RCC 7860 (cell line): Measurements from ENCODE around the gene TRAF3.
A peak's percentile ranks its signal among the peaks of the same experiment; 100 is the strongest.
"Not testable (repeated sequence)": the region's sequence is repeated elsewhere in the genome, so short reads cannot be mapped to it uniquely, and the experiment has no call there.

ENCODE experiments used
- DNase-seq: peaks from one replicate; pipeline ENCODE4 v3.0.0-alpha.2; 2015; ENCODE audit warnings: low spot score
- FAIRE-seq: peaks from 2 replicates; lab custom pipeline; 2012; peaks lifted over from hg19 to GRCh38; lab: Jason Lieb, UNC

TRAF3 gene

DNA sequence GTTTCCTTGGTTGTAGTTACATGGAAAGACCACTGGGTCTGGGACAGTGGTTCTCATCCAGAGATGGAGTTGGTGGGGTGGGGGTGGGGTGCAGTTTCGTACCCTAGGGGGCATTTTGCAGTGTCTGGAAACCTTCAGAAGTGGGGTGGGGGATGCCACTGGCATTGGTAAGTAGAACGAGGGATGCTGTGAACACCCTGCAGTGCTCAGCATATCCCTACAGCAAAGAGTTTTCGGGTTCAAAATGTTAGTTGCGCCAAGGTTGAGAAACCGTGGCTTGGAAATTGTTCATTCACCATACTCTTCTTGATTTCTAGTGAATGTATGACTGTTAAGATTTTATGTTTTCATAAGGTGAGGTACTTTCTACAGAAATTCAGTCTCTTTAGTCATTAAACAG lies 28.7 kb downstream of the TRAF3 start:
- FAIRE-seq, result no peak

DNA sequence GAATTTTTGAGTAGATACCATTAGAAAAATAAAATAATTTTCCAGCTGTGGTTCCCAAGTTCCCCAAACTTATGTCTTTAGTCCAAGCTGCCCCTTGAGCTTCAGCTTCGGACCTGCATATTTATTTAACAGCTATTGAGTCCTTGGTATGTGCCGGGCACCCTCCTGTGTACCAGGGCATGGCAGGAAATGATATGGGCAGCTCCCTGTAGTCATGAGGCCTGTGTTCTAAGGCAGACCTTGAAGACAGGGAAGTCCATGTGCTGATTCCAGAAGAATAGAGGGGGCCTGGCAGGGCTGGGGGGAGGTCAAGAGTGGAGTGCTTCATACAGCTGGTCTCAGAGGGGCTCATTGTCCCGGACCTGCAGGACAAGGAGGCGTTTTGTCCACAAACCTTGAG lies 29.2 kb downstream of the TRAF3 start:
- DNase-seq (no peak), FAIRE-seq (no peak)

More for the DNA sequence above, 28.7 kb downstream of the TRAF3 start:
- DNase-seq, result no peak

DNA sequence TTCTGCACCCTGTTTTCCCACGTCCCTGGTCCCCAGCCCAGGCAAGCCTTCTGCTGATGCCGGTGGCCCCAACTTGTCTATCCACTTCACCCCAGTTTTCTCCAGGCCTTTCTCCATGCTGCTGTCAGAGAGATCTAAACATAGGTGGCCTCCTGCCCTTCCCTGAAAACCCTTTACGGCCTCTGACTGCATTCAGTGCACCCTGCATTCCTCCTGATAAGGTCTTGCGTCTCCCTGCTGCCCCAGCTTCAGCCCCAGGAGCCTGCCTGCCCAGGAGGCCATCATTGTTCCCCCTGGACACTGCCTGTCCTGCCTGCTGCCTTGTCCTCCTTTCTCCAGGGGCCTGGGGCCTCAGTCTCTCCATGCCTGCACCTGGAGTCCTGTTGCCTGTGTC lies 29.8 kb downstream of the TRAF3 start:
- DNase-seq (no peak), FAIRE-seq (no peak)

DNA sequence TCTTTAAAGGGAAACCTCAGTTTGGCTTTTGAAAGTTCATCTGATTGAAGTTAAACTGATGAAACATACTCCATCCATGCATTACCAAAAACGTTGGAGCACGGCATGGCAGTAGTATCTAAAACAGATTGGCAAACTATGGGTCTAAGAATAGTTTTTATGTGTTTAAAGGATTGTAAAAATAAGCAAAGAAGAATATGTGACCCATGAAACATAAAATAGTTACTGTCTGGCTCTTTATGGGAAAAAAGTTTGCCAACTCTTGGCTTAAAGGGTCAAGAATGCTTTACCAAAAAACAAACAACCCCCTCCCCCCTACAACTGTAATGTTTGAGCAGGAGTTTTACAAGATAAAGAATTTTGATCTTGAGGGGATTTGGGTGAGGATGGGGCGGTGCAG lies 32.6 kb downstream of the TRAF3 start:
- no peak for DNase-seq
- FAIRE-seq, result no peak

DNA sequence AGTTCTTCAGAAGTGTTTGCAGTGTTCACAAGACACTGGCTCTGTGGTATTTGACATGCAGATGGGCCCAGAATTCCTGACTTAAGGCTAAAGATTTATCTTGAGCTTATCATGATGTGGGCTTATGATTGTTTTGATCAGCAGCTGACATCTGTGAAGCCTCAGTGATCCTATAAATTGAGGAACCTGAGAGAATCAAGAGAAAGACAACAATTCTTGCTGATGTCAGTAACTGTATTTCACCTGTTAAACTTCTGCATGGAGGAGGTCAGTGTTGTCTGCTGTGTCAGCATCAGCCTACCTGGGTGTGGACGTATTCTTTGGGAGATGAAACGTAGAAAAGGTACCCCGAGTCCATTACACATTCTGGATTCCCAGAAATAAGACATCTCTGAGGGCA lies 33.3 kb downstream of the TRAF3 start:
- DNase-seq (no peak), FAIRE-seq (no peak)

DNA sequence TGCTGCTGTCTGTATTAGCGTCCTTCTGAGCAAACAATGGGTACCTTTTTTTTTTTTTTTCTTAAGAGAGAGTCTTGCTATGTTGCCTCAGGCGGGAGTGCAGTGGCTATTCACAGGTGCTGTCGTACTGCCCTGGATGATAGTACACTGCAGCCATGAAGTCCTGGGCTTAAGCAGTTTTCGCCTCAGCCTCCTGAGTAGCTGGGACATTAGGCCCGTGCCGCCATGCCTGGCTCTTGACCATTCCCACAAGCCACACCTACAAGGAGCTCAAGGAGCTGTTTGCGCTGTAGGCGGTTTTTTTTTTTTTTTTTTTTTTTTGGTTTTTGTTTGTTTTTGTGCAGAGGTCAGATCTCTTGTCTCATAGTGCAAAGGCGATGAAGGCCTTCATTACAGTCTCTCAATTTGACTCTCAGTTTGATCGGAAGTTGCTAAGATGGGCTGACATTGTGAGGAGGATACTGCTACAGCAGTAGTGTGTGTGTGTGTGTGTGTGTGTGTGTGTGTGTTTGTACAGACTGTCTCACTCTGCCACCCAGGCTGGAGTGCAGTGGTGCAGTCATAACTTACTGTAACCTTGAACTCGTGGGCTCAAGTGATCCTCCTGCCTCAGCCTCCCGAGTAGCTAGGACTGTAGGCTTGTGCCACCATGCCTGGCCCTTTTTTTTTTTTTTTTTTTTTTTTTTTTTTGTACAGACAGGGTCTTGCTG lies 34.2 kb downstream of the TRAF3 start:
- DNase-seq (no peak), FAIRE-seq (no peak)

DNA sequence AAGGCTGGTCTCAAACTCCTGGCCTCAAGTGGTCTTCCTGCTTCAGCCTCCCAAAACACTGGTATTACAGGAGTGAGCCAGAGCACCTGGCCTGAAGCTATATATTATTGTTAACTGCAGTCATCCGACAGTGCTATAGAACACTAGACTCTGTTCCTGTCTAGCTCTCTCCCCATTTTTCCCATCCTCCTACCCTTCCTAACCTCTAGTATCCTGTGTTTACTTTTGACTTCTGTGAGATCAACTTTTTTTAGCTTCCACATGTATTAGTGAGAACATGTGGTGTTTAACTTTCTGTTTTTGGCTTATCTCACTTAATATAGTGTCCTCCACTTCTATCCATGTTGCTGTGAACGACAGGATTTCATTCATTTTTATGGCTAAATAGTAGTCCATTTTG lies 34.7 kb downstream of the TRAF3 start:
- DNase-seq (no peak), FAIRE-seq (no peak)

DNA sequence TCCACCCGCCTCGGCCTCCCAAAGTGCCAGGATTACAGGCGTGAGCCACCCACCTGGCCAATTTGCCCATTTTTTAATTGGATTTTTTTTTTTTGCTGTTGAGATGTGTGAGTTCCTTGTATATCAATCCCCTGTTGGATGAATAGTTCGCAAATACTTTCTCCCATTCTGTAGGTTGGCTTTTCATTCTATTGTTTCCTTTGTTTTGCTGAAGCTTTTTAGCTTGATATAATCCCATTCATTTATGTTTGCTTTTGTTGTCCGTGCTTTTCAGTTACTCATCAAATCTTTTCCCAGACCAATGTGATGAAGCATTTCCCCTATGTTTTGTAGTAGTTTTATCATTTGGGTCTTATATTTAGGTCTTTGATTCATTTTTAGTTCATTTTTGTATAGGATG lies 36.4 kb downstream of the TRAF3 start:
- DNase-seq (no peak), FAIRE-seq (no peak)

DNA sequence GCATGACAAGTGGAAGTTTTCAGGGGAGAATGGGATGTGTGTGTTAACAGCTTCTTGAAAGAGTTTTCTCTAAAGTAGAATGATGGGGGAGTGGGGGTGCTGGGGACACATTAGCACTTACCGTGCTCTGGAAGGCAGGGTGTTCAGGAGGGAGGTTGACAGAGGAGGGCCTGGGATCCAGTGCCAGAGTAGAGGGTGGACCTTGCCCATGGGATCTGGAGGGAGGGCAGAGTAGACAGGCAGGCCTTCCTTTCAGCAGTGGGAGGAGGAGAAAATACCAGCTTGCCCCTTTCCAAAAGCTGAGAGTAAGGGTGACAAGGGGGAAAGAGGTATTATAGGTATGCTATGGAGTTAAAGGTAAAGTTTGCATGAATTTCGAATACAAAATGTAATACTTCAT lies 40.1 kb downstream of the TRAF3 start:
- DNase-seq (no peak), FAIRE-seq (no peak)

DNA sequence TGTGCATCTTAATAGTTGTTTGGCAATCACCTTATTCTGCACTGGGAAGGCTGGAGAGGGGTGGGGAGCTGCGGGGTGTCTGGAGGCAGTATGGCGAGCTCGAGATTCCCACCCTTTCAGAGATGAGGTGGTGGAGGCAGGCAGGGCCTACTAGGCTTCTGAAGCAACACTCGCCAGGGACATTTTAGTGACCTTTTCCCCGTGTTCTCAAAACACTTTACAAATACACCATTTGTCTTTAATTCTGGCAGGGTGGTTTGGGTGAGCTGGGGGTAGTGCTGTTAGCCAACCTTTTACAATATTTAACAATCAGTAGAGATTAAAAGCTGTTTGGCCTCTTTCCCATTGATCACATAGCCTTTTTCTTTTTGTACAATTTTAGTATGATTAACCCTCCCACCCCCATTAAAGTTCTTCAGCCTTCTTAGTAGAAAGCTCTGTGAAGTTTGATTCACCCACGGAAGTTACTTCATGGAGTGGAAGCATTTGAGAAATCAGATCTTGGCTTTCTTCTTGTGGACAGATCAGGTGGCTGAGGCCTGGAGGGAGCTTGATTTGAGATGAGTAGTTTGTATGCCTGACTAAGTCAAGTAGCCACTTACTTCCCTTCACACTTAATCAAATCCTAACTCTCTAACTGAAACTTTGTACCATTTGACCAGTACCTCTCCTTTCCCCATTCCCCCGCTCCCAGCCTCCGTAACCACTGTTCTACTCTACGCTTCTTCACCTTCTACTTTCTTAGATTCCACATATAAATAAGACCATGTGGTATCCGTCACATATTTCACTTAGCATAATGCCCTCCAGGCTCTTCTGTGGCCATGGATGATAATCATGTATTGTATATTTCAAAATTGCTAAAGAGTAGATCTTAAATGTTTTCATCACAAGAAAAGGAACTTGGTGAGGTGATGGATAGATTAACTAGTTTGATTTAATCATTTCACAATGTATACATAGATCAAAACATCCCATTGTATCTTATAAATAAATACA lies 41.0 kb downstream of the TRAF3 start:
- DNase-seq (no peak), FAIRE-seq (no peak)

DNA sequence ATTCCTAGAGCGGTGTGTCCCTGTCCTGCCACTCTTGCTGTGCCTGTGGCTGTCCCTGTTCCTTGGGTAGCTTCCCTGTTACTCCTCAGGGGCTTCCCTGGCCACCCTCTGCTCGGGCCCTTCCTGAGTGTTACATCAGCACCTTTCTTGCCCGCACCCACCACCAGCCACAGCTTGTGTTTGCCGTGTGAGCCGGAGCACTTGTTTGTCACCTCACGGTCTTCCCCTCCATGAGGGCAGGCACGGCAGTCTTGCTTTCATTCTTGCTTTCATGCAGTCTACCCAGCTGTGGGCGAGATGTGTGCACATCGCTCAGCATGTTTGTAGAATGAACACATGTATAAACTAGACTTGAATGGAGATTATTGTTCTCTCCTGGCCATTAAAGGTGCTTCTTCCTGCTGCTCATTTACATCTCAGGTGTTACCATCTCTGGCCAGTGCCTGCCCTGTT lies 42.0 kb downstream of the TRAF3 start:
- no peak for DNase-seq
- FAIRE-seq, result no peak

DNA sequence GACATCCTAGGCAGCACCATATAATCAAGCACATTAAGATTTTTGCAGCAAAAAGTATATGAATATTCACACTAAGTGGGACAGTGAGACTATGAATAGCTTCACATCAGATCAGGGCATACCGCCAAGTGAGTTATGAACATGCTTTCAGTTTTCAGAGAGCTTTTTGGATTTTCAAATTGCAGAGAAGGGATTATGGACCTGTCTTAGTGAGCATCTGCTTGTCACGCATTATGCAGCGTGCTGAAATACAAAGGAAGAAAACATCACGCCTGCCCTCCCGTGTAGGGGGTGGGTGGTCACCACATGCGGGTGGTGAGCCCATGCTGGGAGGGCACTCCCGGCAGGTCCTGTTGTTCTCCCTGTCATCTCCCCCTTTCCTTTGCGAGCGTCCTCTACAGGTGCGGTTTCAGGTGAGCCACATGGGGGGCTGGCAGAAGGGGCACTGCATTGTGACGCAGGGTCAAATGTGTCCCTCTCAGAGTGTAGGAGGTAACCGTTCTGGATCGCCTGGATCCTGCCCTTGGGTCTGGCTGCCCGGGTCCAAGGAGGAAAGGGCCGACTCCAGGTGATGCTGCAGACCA lies 42.6 kb downstream of the TRAF3 start:
- no peak for FAIRE-seq

DNA sequence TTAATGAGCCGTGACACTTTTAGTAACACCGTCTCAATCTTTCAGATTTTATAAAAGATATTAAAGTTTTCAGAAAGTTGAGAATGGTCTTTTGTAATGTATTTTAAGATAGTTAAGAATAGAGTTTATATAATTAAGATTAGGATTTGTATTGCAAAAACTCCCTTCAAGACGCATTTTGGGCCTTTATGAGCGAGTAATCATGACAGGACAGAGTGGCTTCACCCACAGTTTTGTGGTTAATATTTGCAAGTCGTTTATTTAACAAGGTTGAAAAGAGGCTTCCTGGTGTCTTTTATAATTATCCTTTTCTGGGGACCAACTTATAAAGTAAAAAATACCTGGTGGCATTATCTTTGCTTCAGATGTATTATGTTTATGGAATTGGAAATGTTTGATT lies 44.0 kb downstream of the TRAF3 start:
- DNase-seq (no peak), FAIRE-seq (peak; percentile 15)

More for the DNA sequence above, 42.6 kb downstream of the TRAF3 start:
- no peak for DNase-seq

DNA sequence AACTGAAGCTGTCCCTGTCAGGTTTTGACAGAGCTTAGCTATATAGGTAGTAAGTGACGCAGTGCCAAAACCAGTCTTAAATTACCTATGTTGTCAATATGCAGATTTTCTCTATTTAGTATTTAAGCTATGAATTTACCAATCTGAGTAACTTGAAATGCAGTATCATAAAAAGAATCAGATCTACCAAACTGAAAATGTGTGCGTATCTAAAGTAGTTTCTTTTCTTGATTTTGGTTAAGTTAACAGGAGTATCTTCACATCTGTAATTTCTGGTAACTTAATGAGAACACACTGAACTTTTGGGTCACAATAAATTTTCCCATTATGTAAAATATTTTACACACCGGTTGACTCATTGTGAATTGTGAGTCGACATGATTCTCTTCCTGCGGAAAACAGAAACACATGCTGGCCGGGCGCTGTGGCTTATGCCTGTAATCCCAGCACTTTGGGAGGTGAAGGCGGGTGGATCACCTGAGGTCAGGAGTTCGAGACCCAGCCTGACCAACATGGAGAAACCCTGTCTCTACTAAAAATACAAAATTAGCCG lies 45.1 kb downstream of the TRAF3 start:
- no peak for FAIRE-seq
- no peak for DNase-seq

DNA sequence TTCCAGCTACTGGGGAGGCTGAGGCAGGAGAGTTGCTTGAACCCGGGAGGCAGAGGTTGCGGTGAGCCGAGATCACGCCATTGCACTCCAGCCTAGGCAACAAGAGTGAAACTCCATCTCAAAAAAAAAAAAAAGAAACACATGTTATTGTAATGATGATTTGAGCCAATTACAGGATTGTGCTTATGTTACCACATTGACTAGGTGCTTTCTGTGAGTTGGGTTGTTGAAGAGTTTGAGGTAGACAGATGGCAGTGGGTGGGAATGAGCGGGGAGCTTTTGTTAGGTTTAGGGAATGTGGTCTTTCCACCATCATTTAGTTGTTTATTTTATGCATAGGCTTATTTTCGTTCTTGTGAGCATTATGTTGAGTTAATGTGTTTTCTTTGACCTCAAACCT lies 45.6 kb downstream of the TRAF3 start:
- not testable (repeated sequence) for FAIRE-seq, DNase-seq

DNA sequence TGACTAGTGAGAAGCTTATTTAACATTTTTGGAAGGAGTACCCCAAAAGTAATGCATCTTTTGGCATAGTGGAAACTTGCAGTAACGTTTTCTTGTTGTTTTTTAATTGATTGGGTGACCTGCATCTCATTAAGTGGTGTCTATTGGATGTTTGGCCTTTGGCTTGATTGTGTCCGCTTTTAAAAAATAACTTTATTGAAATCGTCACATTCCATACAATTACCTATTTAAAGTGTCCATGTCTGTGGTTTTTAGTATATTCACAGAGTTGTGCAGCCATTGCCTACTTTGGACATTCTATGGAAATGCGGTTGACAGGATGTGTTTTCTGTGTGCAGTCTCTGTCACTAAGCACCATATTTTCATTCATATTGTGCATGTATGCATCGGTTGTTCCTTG lies 46.3 kb downstream of the TRAF3 start:
- DNase-seq (no peak), FAIRE-seq (no peak)

DNA sequence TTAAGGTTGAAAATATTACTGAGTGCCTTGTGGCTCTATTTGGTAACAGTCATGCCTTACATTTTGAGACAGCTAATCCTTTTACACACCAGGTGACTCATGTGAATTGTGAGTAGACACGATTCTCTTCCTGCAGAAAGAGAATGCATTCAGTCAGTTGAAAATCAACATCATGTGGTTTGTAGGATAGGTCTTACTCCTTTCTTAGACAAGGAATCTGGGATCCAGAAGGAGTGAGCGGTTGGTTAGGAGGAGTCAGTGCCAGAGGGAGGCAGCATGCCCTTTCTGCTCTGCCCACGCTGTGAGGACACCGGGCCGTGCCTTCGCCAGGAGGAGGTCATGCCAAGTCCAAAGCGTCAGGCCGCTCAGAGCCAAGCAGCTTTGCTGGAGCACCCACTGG lies 47.6 kb downstream of the TRAF3 start:
- DNase-seq (peak; percentile 73), FAIRE-seq (peak; percentile 76)

DNA sequence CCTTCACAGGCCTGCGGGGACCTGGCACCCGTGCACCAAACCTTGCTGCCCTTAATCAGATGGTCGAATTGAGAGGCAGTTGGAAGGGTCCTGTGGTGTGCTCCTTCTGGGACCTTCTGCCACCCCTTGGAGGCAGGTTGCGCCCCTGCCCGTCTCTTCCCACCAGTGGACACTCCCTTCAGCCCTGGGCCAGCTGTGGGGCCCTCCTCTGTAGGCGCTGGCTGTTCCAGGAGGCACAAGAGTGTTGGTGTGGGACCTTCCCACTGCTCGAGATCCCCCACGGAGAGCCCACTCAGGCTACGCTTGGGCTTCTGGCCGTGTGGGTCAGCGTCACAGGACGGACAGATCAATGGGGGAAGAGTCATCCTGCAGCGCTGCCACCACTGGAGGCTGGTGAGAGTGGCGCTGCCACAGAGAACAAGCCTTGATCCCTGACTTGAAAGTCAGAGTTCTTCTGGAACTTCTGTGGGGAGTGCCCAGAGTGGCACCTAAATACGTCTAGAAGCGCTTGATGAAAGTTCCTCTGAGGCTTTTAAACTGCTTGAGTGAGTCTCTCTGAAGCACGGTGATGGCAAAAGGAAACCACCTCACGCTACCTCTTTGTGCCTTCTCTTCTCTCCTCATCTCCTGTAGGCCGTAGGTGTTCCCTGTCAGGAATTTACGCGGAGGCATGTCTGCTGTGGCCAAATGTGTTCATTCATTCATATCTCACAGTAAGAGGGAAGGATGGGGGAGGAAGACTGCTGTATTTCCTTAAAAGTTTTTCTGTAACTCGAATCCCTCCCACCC lies 48.3 kb downstream of the TRAF3 start:
- no peak for FAIRE-seq

DNA sequence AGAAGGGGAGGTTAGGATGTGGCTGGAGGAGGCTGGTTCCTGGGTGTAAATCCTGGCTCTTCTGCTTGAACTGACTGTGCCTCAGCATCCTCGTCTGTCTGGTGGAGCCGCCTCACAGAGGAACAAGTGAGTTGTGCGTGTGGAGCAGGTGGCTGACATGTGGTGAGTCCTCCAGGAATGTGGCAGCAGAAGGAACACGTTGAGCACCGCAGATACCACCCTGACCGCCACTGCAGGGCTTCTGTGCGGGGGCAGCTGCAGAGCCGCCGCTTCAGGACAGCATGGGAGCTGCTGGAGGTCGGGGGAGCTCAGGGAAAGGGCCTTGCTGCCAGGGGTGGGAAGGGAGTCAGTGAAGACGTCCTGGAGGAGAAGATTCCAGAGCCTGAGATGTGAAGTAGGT lies 48.9 kb downstream of the TRAF3 start:
- DNase-seq (no peak), FAIRE-seq (no peak)

More for the DNA sequence above, 48.3 kb downstream of the TRAF3 start:
- DNase-seq, result no peak
